Retinal pigment epithelial cell (primary cell): ENCODE data around the gene ELK1.

Source experiments
- DNase-seq: peaks from one replicate; pipeline ENCODE4 v3.0.0-alpha.2; 2010; ENCODE audit warnings: low read depth
- H3K4me3 ChIP-seq: 2 replicates; pipeline ENCODE4 v1.5.1; 2011; ENCODE audit warnings: mild to moderate bottlenecking, low read length, control low read depth, moderate library complexity
- TF ChIP-seq, protein P1 (sequence below): conservative IDR thresholded peaks from 2 replicates; pipeline ENCODE4 v1.5.1; 2011; ENCODE audit warnings: low read depth, low read length, control low read depth, inconsistent platforms

The ELK1 gene

DNA sequence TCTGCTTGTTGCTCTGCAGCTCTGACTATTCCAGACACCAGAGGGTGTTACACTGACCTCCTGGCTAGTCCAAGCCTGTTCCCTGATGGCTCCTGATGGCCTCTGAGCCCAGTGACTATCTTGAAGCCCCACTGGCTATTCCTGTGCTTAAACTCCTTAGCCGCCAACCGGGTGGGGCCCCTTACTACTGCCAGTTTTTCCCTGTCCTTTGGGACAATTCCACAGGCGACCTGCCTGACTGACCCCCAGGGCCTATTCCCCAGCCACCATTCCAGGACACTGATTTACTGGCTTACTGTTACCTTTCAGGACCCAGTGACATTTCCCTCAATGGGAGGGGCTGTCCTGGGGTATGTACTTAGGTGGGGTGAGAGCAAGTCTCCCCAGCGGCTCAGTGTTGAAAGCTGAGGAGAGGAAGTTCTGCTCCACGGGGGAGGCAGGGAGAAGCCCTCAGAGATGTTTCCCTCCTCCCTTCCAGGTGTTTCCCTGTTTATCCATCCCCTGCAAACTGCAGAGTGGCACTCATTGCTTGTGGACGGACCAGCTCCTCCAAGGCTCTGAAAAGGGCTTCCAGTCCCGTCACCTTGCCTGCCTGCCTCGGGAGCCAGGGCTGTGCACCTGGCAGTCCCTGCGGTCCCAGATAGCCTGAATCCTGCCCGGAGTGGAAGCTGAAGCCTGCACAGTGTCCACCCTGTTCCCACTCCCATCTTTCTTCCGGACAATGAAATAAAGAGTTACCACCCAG is 64.1 kb downstream of the ELK1 start:
- no peak overlapping the region for H3K4me3 ChIP-seq
- no peak for DNase-seq
- TF ChIP-seq, protein P1, sequence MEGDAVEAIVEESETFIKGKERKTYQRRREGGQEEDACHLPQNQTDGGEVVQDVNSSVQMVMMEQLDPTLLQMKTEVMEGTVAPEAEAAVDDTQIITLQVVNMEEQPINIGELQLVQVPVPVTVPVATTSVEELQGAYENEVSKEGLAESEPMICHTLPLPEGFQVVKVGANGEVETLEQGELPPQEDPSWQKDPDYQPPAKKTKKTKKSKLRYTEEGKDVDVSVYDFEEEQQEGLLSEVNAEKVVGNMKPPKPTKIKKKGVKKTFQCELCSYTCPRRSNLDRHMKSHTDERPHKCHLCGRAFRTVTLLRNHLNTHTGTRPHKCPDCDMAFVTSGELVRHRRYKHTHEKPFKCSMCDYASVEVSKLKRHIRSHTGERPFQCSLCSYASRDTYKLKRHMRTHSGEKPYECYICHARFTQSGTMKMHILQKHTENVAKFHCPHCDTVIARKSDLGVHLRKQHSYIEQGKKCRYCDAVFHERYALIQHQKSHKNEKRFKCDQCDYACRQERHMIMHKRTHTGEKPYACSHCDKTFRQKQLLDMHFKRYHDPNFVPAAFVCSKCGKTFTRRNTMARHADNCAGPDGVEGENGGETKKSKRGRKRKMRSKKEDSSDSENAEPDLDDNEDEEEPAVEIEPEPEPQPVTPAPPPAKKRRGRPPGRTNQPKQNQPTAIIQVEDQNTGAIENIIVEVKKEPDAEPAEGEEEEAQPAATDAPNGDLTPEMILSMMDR = no peak
